ENCODE data around the gene PHF20. TPM values are rescaled to one million over a fixed set of nuclear protein-coding genes. Genes with fewer than 3 reads are reported as not detected.

The PHF20 gene
- total and polyA plus RNA-seq, 2 donors (not counting 3 experiments of a cell fraction or from before 2014, with no cell fraction given) = 25.0 to 45.8 TPM

DNA sequence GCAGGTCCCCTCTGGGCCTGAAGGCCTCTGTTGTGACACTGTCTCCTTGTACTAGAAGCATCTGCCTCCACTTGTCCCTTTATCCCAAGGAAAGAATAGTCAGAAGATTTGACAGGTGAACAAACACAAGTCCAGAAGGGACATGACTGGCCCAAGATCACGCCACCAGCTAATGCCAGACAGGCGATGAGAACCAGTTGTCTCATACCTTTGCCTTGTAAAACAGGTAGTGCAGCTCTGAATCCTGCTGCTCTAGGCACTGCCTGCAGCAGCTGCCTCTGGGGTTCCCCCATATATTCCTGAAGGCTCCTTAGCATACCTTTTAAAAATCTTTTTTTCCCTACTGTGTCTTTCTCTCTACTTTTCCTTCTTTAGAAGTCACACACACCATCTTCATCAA lies 157.5 kb downstream of the PHF20 start:
- CTCF ChIA-PET = no interaction called here
- BruUV-seq (replicated peaks) = no TSS peak
- no peak for TF ChIP-seq GATA2 (IDR thresholded peaks at IDR 0.05; ENCODE audit: insufficient read depth, insufficient read length, low read depth, low read length)
- no peak for TF ChIP-seq POLR2AphosphoS5 (IDR thresholded peaks at IDR 0.05; ENCODE audit: insufficient read depth, low read depth, low read length)
- no peak overlapping the region for H3K4me3 ChIP-seq (replicated peaks in 1 of 3; ENCODE audit: insufficient read depth in 1 of 3, low read depth in 1 of 3, low read length in 3 of 3)
- POLR2A ChIA-PET = no interaction called here
- H3K27me3 ChIP-seq (ENCODE audit: control insufficient read depth in 2 of 2, insufficient read depth in 2 of 2, low read length in 2 of 2) = no peaks in the 10 kb centered on the region
- DNase-seq (ENCODE audit: low read depth, low spot score) = no peak
- intact Hi-C loops (cut with micrococcal nuclease) = no loop called here
- H4K20me1 ChIP-seq (replicated peaks; ENCODE audit: control insufficient read depth, extremely low read depth, insufficient read depth, low read length) = no peaks in the 10 kb centered on the region
- peaks cover 0 to 17% of the 10 kb centered on the region in 2 experiments for H3K36me3 ChIP-seq (ENCODE audit: control insufficient read depth in 2 of 2, extremely low read depth in 1 of 2, insufficient read depth in 2 of 2, low read length in 2 of 2)
- no peak overlapping the region for H3K9ac ChIP-seq (replicated peaks; ENCODE audit: extremely low read depth, insufficient read depth, low read length)
- H3K79me2 ChIP-seq (ENCODE audit: control insufficient read depth, insufficient read depth, low read length) = no peaks in the 10 kb centered on the region
- dilution Hi-C loops (cut with MboI; ENCODE audit: extremely low pct_ligation_motif_present, low sequenced_read_pairs) = no loop called here
- no peak for FAIRE-seq
- H3K27ac ChIP-seq (ENCODE audit: insufficient read depth, low read depth, low read length) = no peak overlapping the region
- no peaks in the 10 kb centered on the region for H3K9me3 ChIP-seq (replicated peaks; ENCODE audit: control insufficient read depth, insufficient read depth, low read length)
- no peak overlapping the region for H3K4me2 ChIP-seq (ENCODE audit: insufficient read depth, low read length)
- H3K4me1 ChIP-seq (ENCODE audit: control insufficient read depth, extremely low read depth, insufficient read depth, low read length) = no peaks in the 10 kb centered on the region
- no peak overlapping the region for H2AFZ ChIP-seq (ENCODE audit: low read depth, low read length)
- no peaks in the 10 kb centered on the region for H3K9me1 ChIP-seq (replicated peaks; ENCODE audit: control insufficient read depth, extremely low read depth, insufficient read depth, low read length)

DNA sequence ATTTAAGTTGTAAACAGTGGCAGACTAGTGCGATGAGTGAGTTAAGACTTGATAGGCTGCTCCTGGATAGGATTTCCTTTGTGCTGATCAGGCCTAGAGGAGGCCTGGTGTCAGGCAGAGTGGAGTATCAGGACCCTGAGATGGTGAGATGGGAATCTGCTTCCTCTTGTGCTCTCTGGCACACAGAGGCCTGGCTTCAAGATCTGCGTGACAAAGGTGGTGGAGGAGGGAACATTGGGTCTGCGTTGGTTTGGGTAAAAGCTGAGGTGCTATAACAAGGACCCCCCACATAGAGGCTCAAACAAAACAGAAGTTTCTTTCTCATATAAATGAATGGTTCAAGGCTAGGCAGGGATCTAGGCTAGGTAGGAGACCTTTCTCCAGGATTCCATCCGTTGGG lies 162.2 kb downstream of the PHF20 start:
- intact Hi-C loops (cut with micrococcal nuclease) (no loop called here), dilution Hi-C loops (cut with MboI; ENCODE audit: extremely low pct_ligation_motif_present, low sequenced_read_pairs) (no loop called here)
- Histone ChIP-seq H3K27ac (ENCODE audit: insufficient read depth, low read depth, low read length) (no peak overlapping the region), H3K9me3 (replicated peaks; ENCODE audit: control insufficient read depth, insufficient read depth, low read length) (no peaks in the 10 kb centered on the region), H3K79me2 (ENCODE audit: control insufficient read depth, insufficient read depth, low read length) (no peaks in the 10 kb centered on the region), H3K36me3 (ENCODE audit: control insufficient read depth in 2 of 2, extremely low read depth in 1 of 2, insufficient read depth in 2 of 2, low read length in 2 of 2) (peaks cover 0 to 17% of the 10 kb centered on the region in 2 experiments), H4K20me1 (replicated peaks; ENCODE audit: control insufficient read depth, extremely low read depth, insufficient read depth, low read length) (no peaks in the 10 kb centered on the region), H3K4me3 (replicated peaks in 1 of 3; ENCODE audit: insufficient read depth in 1 of 3, low read depth in 1 of 3, low read length in 3 of 3) (no peak overlapping the region), H2AFZ (ENCODE audit: low read depth, low read length) (no peak overlapping the region), H3K27me3 (ENCODE audit: control insufficient read depth in 2 of 2, insufficient read depth in 2 of 2, low read length in 2 of 2) (no peaks in the 10 kb centered on the region), H3K4me1 (ENCODE audit: control insufficient read depth, extremely low read depth, insufficient read depth, low read length) (no peaks in the 10 kb centered on the region), H3K9ac (replicated peaks; ENCODE audit: extremely low read depth, insufficient read depth, low read length) (no peak overlapping the region), H3K4me2 (ENCODE audit: insufficient read depth, low read length) (no peak overlapping the region), H3K9me1 (replicated peaks; ENCODE audit: control insufficient read depth, extremely low read depth, insufficient read depth, low read length) (no peaks in the 10 kb centered on the region)
- no TSS peak for BruUV-seq (replicated peaks)
- ChIA-PET POLR2A (no interaction called here), CTCF (interaction anchor here (1.5 kb wide), 1 partner anchor 21 kb away, joined by 4 read pairs; no protein-coding TSS in a partner anchor)
- FAIRE-seq (no peak), DNase-seq (ENCODE audit: low read depth, low spot score) (no peak)
- TF ChIP-seq, protein P1, sequence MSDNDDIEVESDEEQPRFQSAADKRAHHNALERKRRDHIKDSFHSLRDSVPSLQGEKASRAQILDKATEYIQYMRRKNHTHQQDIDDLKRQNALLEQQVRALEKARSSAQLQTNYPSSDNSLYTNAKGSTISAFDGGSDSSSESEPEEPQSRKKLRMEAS (IDR thresholded peaks at IDR 0.05; ENCODE audit: insufficient read depth, insufficient read length) = no peak
- TF ChIP-seq POLR2AphosphoS5 (IDR thresholded peaks at IDR 0.05; ENCODE audit: insufficient read depth, low read depth, low read length) (no peak), GATA2 (IDR thresholded peaks at IDR 0.05; ENCODE audit: insufficient read depth, insufficient read length, low read depth, low read length) (no peak), MYC (IDR thresholded peaks at IDR 0.05; ENCODE audit: low read depth, low read length) (no peak), FOS (IDR thresholded peaks at IDR 0.05; ENCODE audit: borderline replicate concordance, insufficient read depth, low read length) (no peak)
